ENCODE measurements around the gene NEDD4L. TPM values are rescaled to one million over a fixed set of nuclear protein-coding genes. Genes with fewer than 3 reads are reported as not detected.

NEDD4L gene
- total RNA-seq, 1 experiment from 2014 or later = 57.4 TPM

DNA sequence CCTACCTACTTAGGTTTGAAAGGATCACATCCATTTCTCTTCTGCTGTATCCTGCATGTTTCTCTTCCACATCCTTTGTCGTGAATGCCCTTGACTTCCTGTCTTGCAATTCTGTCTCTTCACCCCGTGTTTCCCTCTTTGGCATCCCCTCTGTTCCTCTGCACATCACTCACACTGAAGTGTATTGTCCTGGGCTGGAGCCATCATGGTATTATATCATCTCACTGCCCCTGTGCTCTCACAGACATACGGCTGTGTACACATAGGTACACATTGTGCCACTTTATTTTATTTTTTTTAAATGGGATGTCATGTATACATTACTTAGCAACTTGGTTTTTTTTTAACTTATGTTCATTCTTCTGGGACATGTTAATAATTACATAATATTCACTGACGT is 293.3 kb downstream of the NEDD4L start:
- H3K27ac ChIP-seq = no peak overlapping the region
- H3K27me3 ChIP-seq (ENCODE audit: insufficient read depth, low read depth) = no peaks in the 10 kb centered on the region
- H2AFZ ChIP-seq = no peak overlapping the region
- no peaks in the 10 kb centered on the region for H3K9me3 ChIP-seq (ENCODE audit: insufficient read depth, low read depth)
- CTCF ChIA-PET = no interaction called here
- no peak for DNase-seq
- intact Hi-C loops (cut with micrococcal nuclease; ENCODE audit: unreplicated experiment) = no loop called here
- TF ChIP-seq, protein P1, sequence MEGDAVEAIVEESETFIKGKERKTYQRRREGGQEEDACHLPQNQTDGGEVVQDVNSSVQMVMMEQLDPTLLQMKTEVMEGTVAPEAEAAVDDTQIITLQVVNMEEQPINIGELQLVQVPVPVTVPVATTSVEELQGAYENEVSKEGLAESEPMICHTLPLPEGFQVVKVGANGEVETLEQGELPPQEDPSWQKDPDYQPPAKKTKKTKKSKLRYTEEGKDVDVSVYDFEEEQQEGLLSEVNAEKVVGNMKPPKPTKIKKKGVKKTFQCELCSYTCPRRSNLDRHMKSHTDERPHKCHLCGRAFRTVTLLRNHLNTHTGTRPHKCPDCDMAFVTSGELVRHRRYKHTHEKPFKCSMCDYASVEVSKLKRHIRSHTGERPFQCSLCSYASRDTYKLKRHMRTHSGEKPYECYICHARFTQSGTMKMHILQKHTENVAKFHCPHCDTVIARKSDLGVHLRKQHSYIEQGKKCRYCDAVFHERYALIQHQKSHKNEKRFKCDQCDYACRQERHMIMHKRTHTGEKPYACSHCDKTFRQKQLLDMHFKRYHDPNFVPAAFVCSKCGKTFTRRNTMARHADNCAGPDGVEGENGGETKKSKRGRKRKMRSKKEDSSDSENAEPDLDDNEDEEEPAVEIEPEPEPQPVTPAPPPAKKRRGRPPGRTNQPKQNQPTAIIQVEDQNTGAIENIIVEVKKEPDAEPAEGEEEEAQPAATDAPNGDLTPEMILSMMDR (conservative IDR thresholded peaks at IDR 0.05) = no peak
- TF ChIP-seq EZH2 (IDR thresholded peaks at IDR 0.05; ENCODE audit: low read depth) = no peak
- H3K9me2 ChIP-seq (ENCODE audit: insufficient read depth) = no peaks in the 10 kb centered on the region
- BruUV-seq (replicated peaks) = no TSS peak
- peaks cover 6% of the 10 kb centered on the region for H4K20me1 ChIP-seq (ENCODE audit: insufficient read depth)
- no peaks in the 10 kb centered on the region for H3K79me2 ChIP-seq (ENCODE audit: low read depth)
- H3K36me3 ChIP-seq (ENCODE audit: low read depth) = peaks cover 49% of the 10 kb centered on the region
- H3K4me2 ChIP-seq = no peak overlapping the region
- no peaks in the 10 kb centered on the region for H3K4me1 ChIP-seq (replicated peaks; ENCODE audit: insufficient read depth)
- POLR2A ChIA-PET (ENCODE audit: unreplicated experiment) = no interaction called here
- H3F3A ChIP-seq (ENCODE audit: insufficient read depth, low read depth) = peaks cover 19% of the 10 kb centered on the region; the same call in 1 of the 2 replicates
- no peak overlapping the region for H3K4me3 ChIP-seq

DNA sequence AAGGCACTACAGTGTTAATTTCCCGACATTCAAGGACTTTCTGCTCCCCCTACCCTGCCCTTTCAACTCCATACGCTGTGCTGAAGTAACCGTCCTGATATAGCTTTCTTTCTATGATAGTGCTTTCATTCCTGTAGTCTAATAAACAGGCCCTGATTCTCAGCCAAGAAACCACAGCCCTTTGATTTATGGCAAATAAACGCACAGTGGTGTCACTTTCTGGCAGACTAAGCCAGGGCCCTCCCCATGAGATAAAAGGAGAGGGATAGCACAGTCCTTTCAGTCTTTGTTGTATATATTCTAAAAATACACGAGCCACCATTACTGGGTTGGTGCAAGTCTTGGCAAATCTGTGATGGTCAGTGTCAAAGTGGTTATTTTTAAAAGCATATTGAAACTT is 293.7 kb downstream of the NEDD4L start:
- intact Hi-C loops (cut with micrococcal nuclease; ENCODE audit: unreplicated experiment) = no loop called here
- Histone ChIP-seq H3K27me3 (ENCODE audit: insufficient read depth, low read depth) (no peaks in the 10 kb centered on the region), H2AFZ (no peak overlapping the region), H3K9me2 (ENCODE audit: insufficient read depth) (no peaks in the 10 kb centered on the region), H3K4me1 (replicated peaks; ENCODE audit: insufficient read depth) (no peaks in the 10 kb centered on the region), H3K9me3 (ENCODE audit: insufficient read depth, low read depth) (no peaks in the 10 kb centered on the region), H3F3A (ENCODE audit: insufficient read depth, low read depth) (peaks cover 19% of the 10 kb centered on the region; the same call in 1 of the 2 replicates), H3K79me2 (ENCODE audit: low read depth) (no peaks in the 10 kb centered on the region), H3K27ac (no peak overlapping the region), H3K36me3 (ENCODE audit: low read depth) (peaks cover 48% of the 10 kb centered on the region), H4K20me1 (ENCODE audit: insufficient read depth) (peaks cover 6% of the 10 kb centered on the region), H3K4me3 (no peak overlapping the region), H3K4me2 (no peak overlapping the region)
- DNase-seq = no peak
- ChIA-PET POLR2A (ENCODE audit: unreplicated experiment) (no interaction called here), CTCF (no interaction called here)
- no TSS peak for BruUV-seq (replicated peaks)
- no peak for TF ChIP-seq EZH2 (IDR thresholded peaks at IDR 0.05; ENCODE audit: low read depth)
- TF ChIP-seq, protein P1 (conservative IDR thresholded peaks at IDR 0.05) = no peak

DNA sequence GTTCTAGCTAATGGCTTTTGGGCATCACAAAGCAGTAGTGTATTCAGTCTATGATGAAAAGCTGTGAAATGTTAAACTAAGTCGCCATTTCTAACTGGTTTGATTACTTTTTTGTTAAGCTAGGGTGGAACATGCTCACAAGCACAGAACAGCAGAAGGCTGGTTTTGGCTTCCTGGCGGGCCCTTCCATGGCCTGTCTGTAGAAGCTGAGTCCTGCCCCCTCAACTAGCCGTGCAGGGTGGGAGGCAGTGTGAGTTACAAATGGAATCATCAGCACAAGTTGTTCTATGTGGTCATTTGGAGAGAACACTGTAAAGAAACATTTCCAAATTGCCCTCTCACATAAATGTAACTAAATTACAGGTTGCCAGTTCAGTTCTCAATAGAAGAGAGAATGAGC is 294.1 kb downstream of the NEDD4L start:
- ChIA-PET POLR2A (ENCODE audit: unreplicated experiment) (no interaction called here), CTCF (no interaction called here)
- Histone ChIP-seq H3K4me2 (no peak overlapping the region), H3K9me3 (ENCODE audit: insufficient read depth, low read depth) (no peaks in the 10 kb centered on the region), H3K4me3 (no peak overlapping the region), H3K36me3 (ENCODE audit: low read depth) (peaks cover 50% of the 10 kb centered on the region; the same call in 1 of the 2 replicates), H3K79me2 (ENCODE audit: low read depth) (no peaks in the 10 kb centered on the region), H4K20me1 (ENCODE audit: insufficient read depth) (peaks cover 6% of the 10 kb centered on the region), H3K9me2 (ENCODE audit: insufficient read depth) (no peaks in the 10 kb centered on the region), H2AFZ (no peak overlapping the region), H3K27ac (no peak overlapping the region), H3K4me1 (replicated peaks; ENCODE audit: insufficient read depth) (no peaks in the 10 kb centered on the region), H3K27me3 (ENCODE audit: insufficient read depth, low read depth) (no peaks in the 10 kb centered on the region), H3F3A (ENCODE audit: insufficient read depth, low read depth) (peaks cover 17% of the 10 kb centered on the region; the same call in 1 of the 2 replicates)
- TF ChIP-seq, protein P1 (conservative IDR thresholded peaks at IDR 0.05) = no peak
- no peak for TF ChIP-seq EZH2 (IDR thresholded peaks at IDR 0.05; ENCODE audit: low read depth)
- BruUV-seq (replicated peaks) = no TSS peak
- intact Hi-C loops (cut with micrococcal nuclease; ENCODE audit: unreplicated experiment) = no loop called here
- no peak for DNase-seq

All from PC-9 (cell line).